Measurements from ENCODE around the gene PPP6R1. TPM values are rescaled to one million over a fixed set of nuclear protein-coding genes. Genes with fewer than 3 reads are reported as not detected.

Gene PPP6R1
- total and polyA plus RNA-seq, 2 of the 13 experiments (the other 11 are each of a cell fraction or from before 2014, with no cell fraction given), result 25.8 to 54.0 TPM

- TF ChIP-seq BATF2 (CRISPR knock-in tag; IDR thresholded peaks at IDR 0.05) (no peak), DR1 (CRISPR knock-in tag; IDR thresholded peaks at IDR 0.05) (no peak; the same call in 1 of the 2 replicates), THAP7 (CRISPR knock-in tag; IDR thresholded peaks at IDR 0.05) (0 out of 2 replicates have a peak, but pooled peaks have one; percentile 5), ZFP41 (CRISPR knock-in tag; IDR thresholded peaks at IDR 0.05; ENCODE audit: borderline replicate concordance) (no peak), DPF2 (CRISPR knock-in tag; IDR thresholded peaks at IDR 0.05; ENCODE audit: borderline replicate concordance, low read depth) (no peak), ZBTB40 (IDR thresholded peaks at IDR 0.05) (peak; percentile 90), ZBTB40 (CRISPR knock-in tag; IDR thresholded peaks at IDR 0.05) (0 out of 2 replicates have a peak, but pooled peaks have one; percentile 31), TCF12 (IDR thresholded peaks at IDR 0.05) (no peak), TCF12 (CRISPR knock-in tag; IDR thresholded peaks at IDR 0.05) (peak; percentile 78; the same call in 1 of the 2 replicates), AHR (CRISPR knock-in tag; IDR thresholded peaks at IDR 0.05) (no peak), NR2C2 (CRISPR knock-in tag; IDR thresholded peaks at IDR 0.05; ENCODE audit: borderline replicate concordance) (peak; percentile 98), ATF7-NPFF (CRISPR knock-in tag; IDR thresholded peaks at IDR 0.05; ENCODE audit: low read depth) (0 out of 2 replicates have a peak, but pooled peaks have one; percentile 53), ZNF775 (CRISPR knock-in tag; IDR thresholded peaks at IDR 0.05; ENCODE audit: borderline replicate concordance) (no peak), PCBP1 (IDR thresholded peaks at IDR 0.05; ENCODE audit: borderline replicate concordance, low read depth, low read length) (0 out of 2 replicates have a peak, but pooled peaks have one; percentile 19), ATF1 (CRISPR knock-in tag; IDR thresholded peaks at IDR 0.05) (peak; percentile 91), MTF1 (CRISPR knock-in tag; IDR thresholded peaks at IDR 0.05) (no peak), IKZF1 (IDR thresholded peaks at IDR 0.05) (no peak), ZNF138 (CRISPR knock-in tag; IDR thresholded peaks at IDR 0.05; ENCODE audit: low read depth) (no peak), JDP2 (CRISPR knock-in tag; IDR thresholded peaks at IDR 0.05; ENCODE audit: borderline replicate concordance) (no peak), HNRNPL (IDR thresholded peaks at IDR 0.05; ENCODE audit: low read depth, low read length) (0 out of 2 replicates have a peak, but pooled peaks have one; percentile 35)
Observed at GRCh38 chr19:55279770-55280643, 21.2 kb upstream of the PPP6R1 start, which contains the start of gene HSPBP1 (continued).
